Activated CD4-positive, alpha-beta T cell treated with anti-CD3 and anti-CD28 coated beads for 36 hours (primary cell): ENCODE measurements around the gene GOLGA8M. TPM values are rescaled to one million over a fixed set of nuclear protein-coding genes. Genes with fewer than 3 reads are reported as not detected.
A peak's percentile ranks its signal among the peaks of the same experiment; 100 is the strongest.
"Not testable (repeated sequence)": the region's sequence is repeated elsewhere in the genome, so short reads cannot be mapped to it uniquely, and the experiment has no call there.

ENCODE experiments used
- ATAC-seq: fragments of 200-7000 bp; cut with Tn5 transposase; one replicate; pipeline ENCODE4 v1.10.0; 2021; ENCODE audit warnings: mild to moderate bottlenecking, moderate library complexity
- CTCF ChIA-PET: fragments of 350-600 bp; sonication (Branson Sonifier 250); formaldehyde crosslinking; loops from one replicate; lab custom pipeline; 2021; ENCODE audit warnings: antibody characterized with exemption; lab: Charles Lee
- POLR2A ChIA-PET: fragments of 350-600 bp; sonication (Branson Sonifier 250); formaldehyde crosslinking; loops from one replicate; lab custom pipeline; 2021; ENCODE audit warnings: antibody characterized with exemption, inconsistent platforms; lab: Charles Lee
- DNase-seq: peaks from one replicate; pipeline ENCODE4 v3.0.0-alpha.2; 2020
- H3K27ac Mint-ChIP-seq: one replicate; pipeline ENCODE4 v1.8.0; 2021; ENCODE audit warnings: mixed read lengths
- H3K27me3 Mint-ChIP-seq: one replicate; pipeline ENCODE4 v1.8.0; 2021; ENCODE audit warnings: mixed read lengths
- H3K36me3 Mint-ChIP-seq: one replicate; pipeline ENCODE4 v1.8.0; 2021; ENCODE audit warnings: low read depth, mixed read lengths
- H3K4me1 Mint-ChIP-seq: one replicate; pipeline ENCODE4 v1.8.0; 2021; ENCODE audit warnings: mixed read lengths
- H3K4me3 Mint-ChIP-seq: one replicate; pipeline ENCODE4 v1.8.0; 2021; ENCODE audit warnings: mild to moderate bottlenecking, moderate library complexity, mixed read lengths
- H3K9me3 Mint-ChIP-seq: one replicate; pipeline ENCODE4 v1.8.0; 2021; ENCODE audit warnings: low read depth, mixed read lengths
- intact Hi-C, 2 experiments: fragments of 100-400 bp; cut with DNase I in 1 of 2; cut with micrococcal nuclease in 1 of 2; formaldehyde crosslinking; loops; one replicate each; pipeline versions ENCODE4 v1.14.2 to v1.15.1; 2022 to 2024; cut with DNase I, micrococcal nuclease
- total RNA-seq, 2 experiments: library from RNA; stranded (reverse); gene quantifications; one replicate each; pipeline ENCODE4 v1.2.3, GENCODE V29; 2021

GOLGA8M gene
- total RNA-seq, 2 experiments from 2014 or later = 0.35 to 0.75 TPM

GRCh38 chr15:28718576-28718975 is 6.4 kb upstream of the GOLGA8M start:
- H3K36me3 Mint-ChIP-seq = not testable (repeated sequence)

DNA sequence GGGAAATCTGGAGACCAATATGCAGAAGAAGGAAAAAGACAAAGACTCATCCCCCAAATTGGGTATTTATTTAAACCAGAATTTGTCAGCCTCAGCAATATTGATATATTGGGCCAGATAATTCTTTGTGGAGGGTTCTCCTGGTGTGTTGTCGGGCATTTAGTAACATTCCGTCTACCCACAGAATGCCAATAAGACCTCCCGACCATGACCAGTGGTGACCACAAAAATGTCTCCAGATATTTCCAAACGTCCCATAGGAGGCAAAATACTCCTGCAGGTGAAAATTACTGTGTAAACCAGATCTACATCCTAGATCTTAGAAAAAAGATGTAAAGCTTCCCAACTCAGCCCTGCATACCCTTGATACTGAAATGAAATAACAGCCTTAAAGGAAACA is 2.0 kb upstream of the GOLGA8M start:
- H3K4me3 Mint-ChIP-seq, H3K9me3 Mint-ChIP-seq, DNase-seq, intact Hi-C loops, H3K27me3 Mint-ChIP-seq, H3K27ac Mint-ChIP-seq, CTCF ChIA-PET, H3K4me1 Mint-ChIP-seq, ATAC-seq, H3K36me3 Mint-ChIP-seq, POLR2A ChIA-PET: not testable (repeated sequence)

More at GRCh38 chr15:28718576-28718975, 6.4 kb upstream of the GOLGA8M start:
- H3K27me3 Mint-ChIP-seq, DNase-seq, H3K27ac Mint-ChIP-seq, H3K9me3 Mint-ChIP-seq, H3K4me3 Mint-ChIP-seq, ATAC-seq, POLR2A ChIA-PET, intact Hi-C loops, CTCF ChIA-PET, H3K4me1 Mint-ChIP-seq: not testable (repeated sequence)

DNA sequence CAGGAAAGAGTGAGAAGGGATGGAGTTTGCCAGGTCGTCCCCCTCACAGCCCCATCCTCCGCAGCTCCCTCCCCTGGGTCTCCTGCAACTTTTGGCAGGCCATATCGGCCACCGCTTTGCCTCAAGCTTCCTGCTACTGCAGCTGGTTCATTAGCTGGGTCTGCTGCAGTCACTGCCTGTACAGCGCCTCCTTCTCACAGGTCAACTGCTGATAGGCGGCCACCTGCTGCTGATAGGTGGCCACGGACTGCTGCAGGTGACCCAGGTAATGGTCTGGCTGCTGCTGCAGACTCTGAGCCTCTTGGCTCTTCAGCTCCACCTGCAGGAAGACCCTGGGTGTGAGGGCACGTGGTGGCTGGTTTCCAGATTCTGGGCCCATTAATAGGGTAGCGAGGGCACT is 8.3 kb downstream of the GOLGA8M start:
- POLR2A ChIA-PET = not testable (repeated sequence)

DNA sequence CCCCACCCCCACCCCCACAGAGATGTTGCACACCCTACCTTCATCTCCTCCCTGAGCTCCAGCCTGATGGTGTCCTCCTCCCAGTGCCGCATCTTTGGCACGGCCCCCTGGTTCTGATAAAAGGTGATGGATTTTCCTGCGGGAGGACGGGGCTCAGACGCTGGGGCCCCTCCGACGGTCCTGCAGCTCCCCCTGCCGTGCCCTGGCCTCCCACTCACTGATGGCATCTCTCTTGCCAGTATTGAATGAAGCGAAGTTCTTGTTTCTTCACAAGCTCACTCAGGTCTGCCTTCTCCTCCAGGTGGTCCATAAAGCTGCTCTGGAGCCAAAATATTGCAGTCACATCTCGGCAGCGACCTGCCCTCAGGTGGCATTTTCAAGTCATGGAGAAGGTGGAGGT is 9.8 kb downstream of the GOLGA8M start:
- CTCF ChIA-PET, POLR2A ChIA-PET, DNase-seq, H3K4me1 Mint-ChIP-seq, H3K36me3 Mint-ChIP-seq, H3K4me3 Mint-ChIP-seq, intact Hi-C loops, ATAC-seq, H3K27me3 Mint-ChIP-seq, H3K27ac Mint-ChIP-seq, H3K9me3 Mint-ChIP-seq: not testable (repeated sequence)

More for the DNA sequence above, 8.3 kb downstream of the GOLGA8M start:
- ATAC-seq, DNase-seq, CTCF ChIA-PET, H3K27ac Mint-ChIP-seq, H3K4me1 Mint-ChIP-seq, intact Hi-C loops, H3K27me3 Mint-ChIP-seq, H3K9me3 Mint-ChIP-seq, H3K36me3 Mint-ChIP-seq, H3K4me3 Mint-ChIP-seq: not testable (repeated sequence)

DNA sequence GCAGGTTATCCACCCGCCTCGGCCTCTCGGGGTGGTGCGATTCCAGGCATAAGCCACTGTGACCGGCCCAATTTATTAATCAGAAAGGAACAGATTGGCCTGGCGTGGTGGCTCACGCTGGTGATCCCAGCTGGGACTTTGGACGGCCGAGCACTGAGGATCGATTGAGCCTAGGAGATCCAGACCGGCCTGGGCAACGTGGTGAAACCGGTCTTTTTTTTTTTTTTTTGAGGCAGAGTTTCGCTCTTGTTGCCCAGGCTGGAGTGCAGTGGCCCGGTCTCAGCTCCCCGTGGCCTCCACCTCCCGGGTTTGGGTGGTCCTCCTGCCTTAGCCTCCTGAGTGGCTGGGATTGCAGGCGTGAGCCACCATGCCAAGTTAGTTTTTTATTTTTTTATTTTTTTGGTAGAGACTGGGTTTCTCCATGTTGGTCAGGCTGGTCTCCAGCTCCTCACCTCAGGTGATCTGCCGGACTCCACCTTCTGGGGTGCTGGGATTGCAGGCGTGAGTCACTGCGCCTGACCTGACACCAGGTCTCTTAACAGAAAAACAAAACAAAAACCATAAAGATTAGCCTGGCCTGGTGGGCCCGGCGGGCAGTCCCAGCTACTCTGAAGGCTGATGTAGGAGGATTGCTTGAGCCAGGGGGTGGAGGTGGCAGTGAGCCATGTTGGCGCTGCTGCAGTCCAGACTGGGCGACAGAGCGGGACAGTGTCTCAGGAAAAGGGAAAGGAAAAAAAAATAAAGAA is 18.0 kb downstream of the GOLGA8M start:
- intact Hi-C loops, H3K27ac Mint-ChIP-seq, H3K4me1 Mint-ChIP-seq, ATAC-seq, H3K36me3 Mint-ChIP-seq, POLR2A ChIA-PET, H3K27me3 Mint-ChIP-seq, H3K9me3 Mint-ChIP-seq, DNase-seq, CTCF ChIA-PET, H3K4me3 Mint-ChIP-seq: not testable (repeated sequence)

- H3K9me3 Mint-ChIP-seq, H3K36me3 Mint-ChIP-seq, H3K4me3 Mint-ChIP-seq, H3K4me1 Mint-ChIP-seq, POLR2A ChIA-PET, CTCF ChIA-PET, H3K27ac Mint-ChIP-seq, H3K27me3 Mint-ChIP-seq, ATAC-seq, DNase-seq, intact Hi-C loops: not testable (repeated sequence)
These were observed 19.2 kb downstream of the GOLGA8M start for GRCh38 chr15:28693021-28693420.

- not testable (repeated sequence) for H3K27ac Mint-ChIP-seq
These were observed 38.7 kb downstream of the GOLGA8M start for GRCh38 chr15:28673533-28673932.

GRCh38 chr15:28672122-28672521 is 40.1 kb downstream of the GOLGA8M start:
- intact Hi-C loops, H3K36me3 Mint-ChIP-seq, H3K9me3 Mint-ChIP-seq, POLR2A ChIA-PET, H3K27ac Mint-ChIP-seq, CTCF ChIA-PET, H3K4me3 Mint-ChIP-seq, H3K4me1 Mint-ChIP-seq, H3K27me3 Mint-ChIP-seq, DNase-seq: not testable (repeated sequence)
- ATAC-seq = peak; percentile 63

More at GRCh38 chr15:28673533-28673932, 38.7 kb downstream of the GOLGA8M start:
- DNase-seq, intact Hi-C loops, H3K9me3 Mint-ChIP-seq, CTCF ChIA-PET, H3K36me3 Mint-ChIP-seq, H3K4me3 Mint-ChIP-seq, POLR2A ChIA-PET, H3K27me3 Mint-ChIP-seq, ATAC-seq, H3K4me1 Mint-ChIP-seq: not testable (repeated sequence)

GRCh38 chr15:28666402-28666801 is 45.8 kb downstream of the GOLGA8M start:
- ATAC-seq, CTCF ChIA-PET, H3K27me3 Mint-ChIP-seq, DNase-seq, H3K27ac Mint-ChIP-seq, H3K36me3 Mint-ChIP-seq, intact Hi-C loops, H3K9me3 Mint-ChIP-seq, POLR2A ChIA-PET, H3K4me1 Mint-ChIP-seq, H3K4me3 Mint-ChIP-seq: not testable (repeated sequence)

DNA sequence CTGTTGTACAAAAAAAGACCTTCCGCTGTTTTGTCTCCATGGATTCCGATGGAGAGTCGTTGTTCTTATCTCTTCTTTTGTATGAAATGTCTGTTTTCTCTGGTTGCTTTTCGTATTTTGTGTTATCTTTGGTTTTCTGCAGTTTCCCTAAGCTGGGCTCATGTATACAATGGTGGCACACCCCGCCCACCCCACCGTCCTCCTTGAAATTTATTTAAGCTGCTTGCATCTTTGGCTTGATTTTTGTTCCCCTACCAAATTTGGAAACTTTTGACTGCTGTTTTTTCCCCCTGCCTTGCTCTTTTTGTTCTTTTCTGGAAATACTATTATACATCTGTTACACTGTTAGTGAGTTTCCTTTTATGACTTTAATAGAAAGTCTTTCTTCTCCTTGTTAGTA is 47.6 kb downstream of the GOLGA8M start:
- DNase-seq, CTCF ChIA-PET, intact Hi-C loops, H3K4me3 Mint-ChIP-seq, POLR2A ChIA-PET, H3K27ac Mint-ChIP-seq, ATAC-seq, H3K36me3 Mint-ChIP-seq, H3K27me3 Mint-ChIP-seq, H3K9me3 Mint-ChIP-seq, H3K4me1 Mint-ChIP-seq: not testable (repeated sequence)

- H3K4me1 Mint-ChIP-seq, CTCF ChIA-PET, H3K27ac Mint-ChIP-seq, POLR2A ChIA-PET, H3K4me3 Mint-ChIP-seq, H3K36me3 Mint-ChIP-seq, H3K27me3 Mint-ChIP-seq, H3K9me3 Mint-ChIP-seq, intact Hi-C loops, DNase-seq: not testable (repeated sequence)
- peak; percentile 57 for ATAC-seq
These were observed 48.5 kb downstream of the GOLGA8M start for GRCh38 chr15:28663717-28664116.

DNA sequence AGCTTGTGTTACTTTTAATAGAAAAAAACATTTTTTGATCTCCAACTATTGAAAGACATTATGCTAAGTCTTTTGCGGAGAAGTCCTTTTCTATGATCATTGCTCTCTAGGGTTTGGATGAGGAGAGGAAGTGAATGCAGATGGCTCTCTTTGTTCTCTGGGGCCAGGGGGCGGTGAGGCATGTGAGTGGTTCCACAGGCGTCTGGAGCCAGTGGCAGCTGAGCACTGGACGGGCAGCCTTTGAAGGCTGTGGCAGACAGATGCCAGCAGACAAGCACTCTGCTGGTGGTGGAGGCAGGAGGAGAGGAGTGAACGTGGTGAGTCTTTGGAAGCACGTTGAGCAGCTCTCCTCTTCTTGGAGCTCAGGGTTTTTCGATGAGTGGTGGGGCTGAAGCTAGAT is 51.5 kb downstream of the GOLGA8M start:
- H3K27ac Mint-ChIP-seq, H3K27me3 Mint-ChIP-seq, DNase-seq, intact Hi-C loops, H3K4me3 Mint-ChIP-seq, H3K36me3 Mint-ChIP-seq, POLR2A ChIA-PET, CTCF ChIA-PET, H3K4me1 Mint-ChIP-seq, ATAC-seq, H3K9me3 Mint-ChIP-seq: not testable (repeated sequence)
